Measurements from ENCODE around the gene ZNF613. TPM values are rescaled to one million over a fixed set of nuclear protein-coding genes. Genes with fewer than 3 reads are reported as not detected.
"Not testable (repeated sequence)": the region's sequence is repeated elsewhere in the genome, so short reads cannot be mapped to it uniquely, and the experiment has no call there.

The ZNF613 gene
- total RNA-seq, 1 donor from 2014 or later, result 5.8 TPM

DNA sequence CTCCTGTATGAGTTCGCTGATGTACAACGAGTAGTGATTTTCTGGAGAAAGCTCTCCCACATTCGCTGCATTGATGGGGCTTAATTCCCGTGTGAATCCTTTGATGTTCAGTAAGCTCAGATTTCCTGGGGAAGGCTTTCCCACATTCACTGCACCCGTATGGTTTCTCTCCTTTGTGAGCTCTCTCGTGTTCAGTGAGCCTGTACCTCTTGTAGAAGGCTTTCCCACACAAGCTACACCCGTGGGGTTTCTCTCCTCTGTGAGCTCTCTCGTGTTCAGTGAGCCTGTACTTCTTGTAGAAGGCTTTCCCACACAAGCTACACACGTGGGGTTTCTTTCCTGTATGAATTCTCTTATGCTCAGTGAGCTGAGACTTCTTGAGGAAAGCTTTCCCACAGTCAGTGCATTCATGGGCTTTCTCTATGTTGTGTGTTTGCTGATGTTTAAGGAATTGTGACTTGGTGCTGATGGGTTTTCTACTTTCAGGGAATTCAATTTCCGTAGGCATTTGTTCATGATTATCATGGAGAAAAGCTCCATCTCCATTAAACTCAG, 36.0 kb upstream of the ZNF613 start:
- no peak overlapping the region for H3K4me3 ChIP-seq (ENCODE audit: low read depth, low read length)
- no peaks in the 10 kb centered on the region for H3K27me3 ChIP-seq (ENCODE audit: control insufficient read depth, insufficient read depth, low read length)
- no peak for DNase-seq (ENCODE audit: low read depth)
- TF ChIP-seq, protein P1, sequence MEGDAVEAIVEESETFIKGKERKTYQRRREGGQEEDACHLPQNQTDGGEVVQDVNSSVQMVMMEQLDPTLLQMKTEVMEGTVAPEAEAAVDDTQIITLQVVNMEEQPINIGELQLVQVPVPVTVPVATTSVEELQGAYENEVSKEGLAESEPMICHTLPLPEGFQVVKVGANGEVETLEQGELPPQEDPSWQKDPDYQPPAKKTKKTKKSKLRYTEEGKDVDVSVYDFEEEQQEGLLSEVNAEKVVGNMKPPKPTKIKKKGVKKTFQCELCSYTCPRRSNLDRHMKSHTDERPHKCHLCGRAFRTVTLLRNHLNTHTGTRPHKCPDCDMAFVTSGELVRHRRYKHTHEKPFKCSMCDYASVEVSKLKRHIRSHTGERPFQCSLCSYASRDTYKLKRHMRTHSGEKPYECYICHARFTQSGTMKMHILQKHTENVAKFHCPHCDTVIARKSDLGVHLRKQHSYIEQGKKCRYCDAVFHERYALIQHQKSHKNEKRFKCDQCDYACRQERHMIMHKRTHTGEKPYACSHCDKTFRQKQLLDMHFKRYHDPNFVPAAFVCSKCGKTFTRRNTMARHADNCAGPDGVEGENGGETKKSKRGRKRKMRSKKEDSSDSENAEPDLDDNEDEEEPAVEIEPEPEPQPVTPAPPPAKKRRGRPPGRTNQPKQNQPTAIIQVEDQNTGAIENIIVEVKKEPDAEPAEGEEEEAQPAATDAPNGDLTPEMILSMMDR (IDR thresholded peaks at IDR 0.05; ENCODE audit: insufficient read depth, low read length, poor library complexity, severe bottlenecking), result no peak
- H3K36me3 ChIP-seq (ENCODE audit: control insufficient read depth, insufficient read depth, low read length), result peaks cover 6% of the 10 kb centered on the region

DNA sequence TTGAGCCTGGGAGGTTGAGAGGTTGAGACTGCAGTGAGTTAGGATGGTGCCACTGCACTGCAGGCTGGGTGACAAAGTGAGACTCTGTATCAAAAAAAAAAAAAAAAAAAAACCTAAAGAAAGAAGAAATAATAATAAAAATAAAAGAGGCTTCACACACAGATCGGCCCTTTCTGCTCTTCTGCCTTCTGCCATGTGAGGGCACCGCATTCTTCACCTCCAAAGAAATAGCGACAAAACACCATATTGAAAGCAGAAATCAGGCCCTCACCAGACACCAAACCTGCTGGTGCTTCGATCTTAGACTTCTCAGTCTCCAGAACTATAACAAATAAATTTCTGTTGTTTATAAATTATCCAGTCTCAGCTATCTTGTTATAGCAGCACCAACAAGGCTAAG, 25.4 kb upstream of the ZNF613 start:
- no peaks in the 10 kb centered on the region for H3K36me3 ChIP-seq (ENCODE audit: control insufficient read depth, insufficient read depth, low read length)
- DNase-seq (ENCODE audit: low read depth), result no peak
- no peak overlapping the region for H3K4me3 ChIP-seq (ENCODE audit: low read depth, low read length)
- no peaks in the 10 kb centered on the region for H3K27me3 ChIP-seq (ENCODE audit: control insufficient read depth, insufficient read depth, low read length)
- TF ChIP-seq, protein P1 (IDR thresholded peaks at IDR 0.05; ENCODE audit: insufficient read depth, low read length, poor library complexity, severe bottlenecking), result no peak

GRCh38 chr19:51903192-51903591, 24.1 kb upstream of the ZNF613 start:
- Histone ChIP-seq H3K36me3 (ENCODE audit: control insufficient read depth, insufficient read depth, low read length) (no peaks in the 10 kb centered on the region), H3K27me3 (ENCODE audit: control insufficient read depth, insufficient read depth, low read length) (no peaks in the 10 kb centered on the region), H3K4me3 (ENCODE audit: low read depth, low read length) (no peak overlapping the region)
- no peak for DNase-seq (ENCODE audit: low read depth)
- TF ChIP-seq, protein P1 (IDR thresholded peaks at IDR 0.05; ENCODE audit: insufficient read depth, low read length, poor library complexity, severe bottlenecking), result no peak

GRCh38 chr19:51904331-51905165, 22.7 kb upstream of the ZNF613 start, which contains the start of gene ZNF649:
ZNF649 (minus strand) TSS chr19:51905017; CDS start chr19:51900107, 4,910 bp downstream.
- Histone ChIP-seq H3K36me3 (ENCODE audit: control insufficient read depth, insufficient read depth, low read length) (no peaks in the 10 kb centered on the region), H3K4me3 (ENCODE audit: low read depth, low read length) (peak within 1 kb of the TSS; percentile 95), H3K27me3 (ENCODE audit: control insufficient read depth, insufficient read depth, low read length) (no peaks in the 10 kb centered on the region)
- TF ChIP-seq, protein P1 (IDR thresholded peaks at IDR 0.05; ENCODE audit: insufficient read depth, low read length, poor library complexity, severe bottlenecking), result no peak
- peak; percentile 49 for DNase-seq (ENCODE audit: low read depth)

DNA sequence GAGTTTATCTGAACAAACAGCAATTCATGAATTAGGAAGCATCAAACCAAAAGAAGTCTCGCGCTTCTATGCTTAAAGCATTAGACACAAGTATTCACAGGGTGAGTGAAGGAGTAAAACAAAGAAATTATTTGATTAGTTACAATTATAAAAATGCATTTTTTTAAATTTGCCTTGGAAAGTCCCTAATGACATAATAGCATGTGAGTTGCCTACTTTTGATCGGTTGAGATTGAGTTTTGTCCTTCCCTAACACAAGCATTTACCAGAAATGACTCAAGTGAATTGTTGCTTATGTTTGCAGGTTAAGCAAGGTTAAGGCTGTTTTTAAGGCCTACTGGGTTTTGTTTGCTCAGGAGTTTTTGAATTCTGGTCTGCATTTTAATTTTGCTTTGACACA, 22.1 kb upstream of the ZNF613 start:
- Histone ChIP-seq H3K27me3 (ENCODE audit: control insufficient read depth, insufficient read depth, low read length) (no peaks in the 10 kb centered on the region), H3K4me3 (ENCODE audit: low read depth, low read length) (no peak overlapping the region), H3K36me3 (ENCODE audit: control insufficient read depth, insufficient read depth, low read length) (no peaks in the 10 kb centered on the region)
- TF ChIP-seq, protein P1 (IDR thresholded peaks at IDR 0.05; ENCODE audit: insufficient read depth, low read length, poor library complexity, severe bottlenecking), result no peak
- no peak for DNase-seq (ENCODE audit: low read depth)

- not testable (repeated sequence) for H3K4me3 ChIP-seq (ENCODE audit: low read depth, low read length); DNase-seq (ENCODE audit: low read depth); H3K27me3 ChIP-seq (ENCODE audit: control insufficient read depth, insufficient read depth, low read length); H3K36me3 ChIP-seq (ENCODE audit: control insufficient read depth, insufficient read depth, low read length)
Observed at GRCh38 chr19:51905639-51906038, 21.6 kb upstream of the ZNF613 start.

DNA sequence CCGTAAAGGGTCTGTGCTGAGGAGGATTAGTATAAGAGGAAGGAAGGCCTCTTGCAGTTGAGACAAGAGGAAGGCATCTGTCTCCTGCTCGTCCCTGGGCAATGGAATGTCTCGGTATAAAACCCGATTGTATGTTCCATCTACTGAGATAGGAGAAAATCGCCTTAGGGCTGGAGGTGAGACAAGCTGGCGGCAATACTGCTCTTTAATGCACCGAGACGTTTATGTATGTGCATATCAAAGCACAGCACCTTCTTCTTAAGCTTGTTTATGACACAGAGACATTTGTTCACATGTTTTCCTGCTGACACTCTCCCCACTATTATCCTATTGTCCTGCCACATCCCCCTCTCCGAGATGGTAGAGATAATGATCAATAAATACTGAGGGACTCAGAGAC, 21.2 kb upstream of the ZNF613 start:
- not testable (repeated sequence) for H3K36me3 ChIP-seq (ENCODE audit: control insufficient read depth, insufficient read depth, low read length); H3K4me3 ChIP-seq (ENCODE audit: low read depth, low read length); H3K27me3 ChIP-seq (ENCODE audit: control insufficient read depth, insufficient read depth, low read length); DNase-seq (ENCODE audit: low read depth)

DNA sequence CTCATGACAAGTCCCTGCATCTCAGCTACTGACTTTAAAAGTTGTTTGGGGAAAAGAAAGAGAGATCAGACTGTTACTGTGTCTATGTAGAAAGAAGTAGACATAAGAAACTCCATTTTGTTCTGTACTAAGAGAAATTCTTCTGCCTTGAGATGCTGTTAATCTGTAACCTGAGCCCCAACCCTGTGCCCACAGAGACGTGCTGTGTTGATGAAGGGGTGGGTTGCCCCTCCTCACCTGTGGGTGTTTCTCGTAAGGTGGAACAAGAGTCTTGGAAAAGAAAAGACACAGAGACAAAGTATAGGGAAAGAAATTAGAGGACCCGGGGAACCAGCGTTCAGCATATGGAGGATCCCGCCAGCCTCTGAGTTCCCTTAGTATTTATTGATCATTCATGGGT, 19.3 kb upstream of the ZNF613 start:
- not testable (repeated sequence) for H3K4me3 ChIP-seq (ENCODE audit: low read depth, low read length); H3K27me3 ChIP-seq (ENCODE audit: control insufficient read depth, insufficient read depth, low read length); H3K36me3 ChIP-seq (ENCODE audit: control insufficient read depth, insufficient read depth, low read length); DNase-seq (ENCODE audit: low read depth)

Data from kidney epithelial cell (primary cell).